ENCODE results near the gene HMGN3.

GRCh38 chr6:79277109-79277508 lies 42.6 kb upstream of the HMGN3 start:
- TF ChIP-seq, protein P1, sequence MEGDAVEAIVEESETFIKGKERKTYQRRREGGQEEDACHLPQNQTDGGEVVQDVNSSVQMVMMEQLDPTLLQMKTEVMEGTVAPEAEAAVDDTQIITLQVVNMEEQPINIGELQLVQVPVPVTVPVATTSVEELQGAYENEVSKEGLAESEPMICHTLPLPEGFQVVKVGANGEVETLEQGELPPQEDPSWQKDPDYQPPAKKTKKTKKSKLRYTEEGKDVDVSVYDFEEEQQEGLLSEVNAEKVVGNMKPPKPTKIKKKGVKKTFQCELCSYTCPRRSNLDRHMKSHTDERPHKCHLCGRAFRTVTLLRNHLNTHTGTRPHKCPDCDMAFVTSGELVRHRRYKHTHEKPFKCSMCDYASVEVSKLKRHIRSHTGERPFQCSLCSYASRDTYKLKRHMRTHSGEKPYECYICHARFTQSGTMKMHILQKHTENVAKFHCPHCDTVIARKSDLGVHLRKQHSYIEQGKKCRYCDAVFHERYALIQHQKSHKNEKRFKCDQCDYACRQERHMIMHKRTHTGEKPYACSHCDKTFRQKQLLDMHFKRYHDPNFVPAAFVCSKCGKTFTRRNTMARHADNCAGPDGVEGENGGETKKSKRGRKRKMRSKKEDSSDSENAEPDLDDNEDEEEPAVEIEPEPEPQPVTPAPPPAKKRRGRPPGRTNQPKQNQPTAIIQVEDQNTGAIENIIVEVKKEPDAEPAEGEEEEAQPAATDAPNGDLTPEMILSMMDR (IDR thresholded peaks at IDR 0.05; ENCODE audit: low read length), result no peak
- TF ChIP-seq EZH2 (IDR thresholded peaks at IDR 0.05; ENCODE audit: borderline replicate concordance, low read length), result no peak
